Colonic mucosa (tissue), 4 donors: ENCODE results near the gene BID. TPM values are rescaled to one million over a fixed set of nuclear protein-coding genes. Genes with fewer than 3 reads are reported as not detected.
"Not testable (repeated sequence)": the region's sequence is repeated elsewhere in the genome, so short reads cannot be mapped to it uniquely, and the experiment has no call there.

ENCODE experiments used
- DNase-seq: peaks from one replicate; pipeline ENCODE4 v3.0.0-alpha.2; 2020
- H3K27ac ChIP-seq: fragments of 200-600 bp; one replicate; pipeline ENCODE4 v1.8.0; 2021
- H3K27me3 ChIP-seq: fragments of 200-600 bp; one replicate; pipeline ENCODE4 v1.8.0; 2021
- H3K36me3 ChIP-seq: fragments of 200-600 bp; one replicate; pipeline ENCODE4 v1.8.0; 2021
- H3K4me1 ChIP-seq: fragments of 200-600 bp; one replicate; pipeline ENCODE4 v1.8.0; 2021; ENCODE audit warnings: mild to moderate bottlenecking
- H3K4me3 ChIP-seq: fragments of 200-600 bp; one replicate; pipeline ENCODE4 v1.8.0; 2021
- H3K9ac ChIP-seq, 2 donors: one replicate each; pipeline ENCODE4 v1.7.0; 2013; ENCODE audit warnings: control low read depth in 2 of 2, low read depth in 2 of 2, low read length in 2 of 2
- H3K9me3 ChIP-seq: fragments of 200-600 bp; one replicate; pipeline ENCODE4 v1.8.0; 2021
- CTCF ChIP-seq: fragments of 200-600 bp; IDR thresholded peaks from one replicate; pipeline ENCODE4 v1.8.0; 2022; ENCODE audit warnings: antibody characterized with exemption, mild to moderate bottlenecking
- intact Hi-C: fragments of 100-400 bp; cut with DNase I; formaldehyde crosslinking; loops from one replicate; pipeline ENCODE4 v1.14.1; 2022
- total RNA-seq, 2 donors: library from RNA; stranded (reverse); fragmentation: NEBNext Ultra II Directional in 1 of 2; extraction: Animal tissue kit (Norgen Biotek cat#: 25700) in 1 of 2; gene quantifications; one replicate each; pipeline ENCODE4 v1.2.1, GENCODE V29; 2021
- donor health status: healthy.
- donor health status: DM: no; HTN: no; CAD: no.
- donor health status: DM: no; HTN: no; CAD: no.

The BID gene
- total RNA-seq, 2 donors from 2014 or later, result 35.9 to 57.5 TPM

GRCh38 chr22:17699696-17700340, 74.5 kb downstream of the BID start:
- Histone ChIP-seq H3K9ac (no peak overlapping the region), H3K4me1 (no peaks in the 10 kb centered on the region), H3K9me3 (no peaks in the 10 kb centered on the region), H3K27ac (no peak overlapping the region), H3K4me3 (no peak overlapping the region), H3K36me3 (no peaks in the 10 kb centered on the region), H3K27me3 (no peaks in the 10 kb centered on the region)
- no peak for DNase-seq
- intact Hi-C loops, result no loop called here
- no peak for TF ChIP-seq CTCF

GRCh38 chr22:17698948-17699347, 75.3 kb downstream of the BID start:
- Histone ChIP-seq H3K4me1 (no peaks in the 10 kb centered on the region), H3K36me3 (no peaks in the 10 kb centered on the region), H3K27me3 (no peaks in the 10 kb centered on the region), H3K4me3 (no peak overlapping the region), H3K9ac (no peak overlapping the region), H3K27ac (no peak overlapping the region), H3K9me3 (no peaks in the 10 kb centered on the region)
- intact Hi-C loops, result no loop called here
- TF ChIP-seq CTCF, result no peak
- DNase-seq, result no peak

GRCh38 chr22:17698276-17698675, 76.0 kb downstream of the BID start:
- H3K9me3 ChIP-seq, H3K36me3 ChIP-seq, H3K27ac ChIP-seq, H3K27me3 ChIP-seq, DNase-seq, intact Hi-C loops, H3K4me1 ChIP-seq, H3K4me3 ChIP-seq, H3K9ac ChIP-seq: not testable (repeated sequence)

DNA sequence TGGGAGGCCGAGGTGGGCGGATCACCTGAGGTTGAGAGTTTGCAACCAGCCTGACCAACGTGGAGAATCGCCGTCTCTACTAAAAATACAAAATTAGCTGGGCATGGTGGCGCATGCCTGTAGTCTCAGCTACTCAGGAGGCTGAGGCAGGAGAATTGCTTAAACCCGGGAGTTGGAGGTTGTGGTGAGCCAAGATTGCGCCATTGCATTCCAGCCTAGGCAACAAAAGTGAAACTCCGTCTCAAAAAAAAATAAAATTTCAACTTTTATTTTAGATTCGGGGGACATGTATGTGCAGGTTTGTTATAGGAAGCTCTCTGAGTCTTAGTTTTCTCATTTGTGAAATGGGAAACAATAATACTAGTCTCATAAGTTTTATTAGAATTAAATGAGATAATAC, 77.1 kb downstream of the BID start:
- H3K4me1 ChIP-seq, DNase-seq, H3K27ac ChIP-seq, H3K27me3 ChIP-seq, H3K4me3 ChIP-seq, H3K9ac ChIP-seq, intact Hi-C loops, H3K36me3 ChIP-seq, H3K9me3 ChIP-seq: not testable (repeated sequence)

- no peaks in the 10 kb centered on the region for H3K4me1 ChIP-seq
- H3K4me3 ChIP-seq, result no peak overlapping the region
- H3K36me3 ChIP-seq, result no peaks in the 10 kb centered on the region
- intact Hi-C loops, result no loop called here
- H3K9ac ChIP-seq, result no peak overlapping the region
- no peak overlapping the region for H3K27ac ChIP-seq
- H3K9me3 ChIP-seq, result no peaks in the 10 kb centered on the region
- H3K27me3 ChIP-seq, result no peaks in the 10 kb centered on the region
- no peak for TF ChIP-seq CTCF
- no peak for DNase-seq
Observed at GRCh38 chr22:17695986-17696385, 78.3 kb downstream of the BID start.

- Histone ChIP-seq H3K36me3 (no peaks in the 10 kb centered on the region), H3K4me1 (no peaks in the 10 kb centered on the region), H3K9ac (no peak overlapping the region), H3K4me3 (no peak overlapping the region), H3K9me3 (no peaks in the 10 kb centered on the region), H3K27ac (no peak overlapping the region), H3K27me3 (no peaks in the 10 kb centered on the region)
- TF ChIP-seq CTCF, result no peak
- intact Hi-C loops, result no loop called here
- no peak for DNase-seq
Observed at GRCh38 chr22:17694752-17695151, 79.5 kb downstream of the BID start.
